Tibial nerve (tissue), 4 donors: ENCODE measurements around the gene RNF40.

Experiments used
- CTCF ChIP-seq, 5 experiments: fragments of 200-600 bp in 3 of 5; fragments of 450-650 bp in 2 of 5; sonication (generic) in 3 of 5; IDR thresholded peaks; one replicate each; pipeline ENCODE4 v1.5.1; 2016 to 2019; ENCODE audit warnings: antibody characterized with exemption in 5 of 5, mild to moderate bottlenecking in 3 of 5, moderate library complexity in 2 of 5
- EP300 ChIP-seq, 2 donors: sonication (generic); formaldehyde crosslinking; IDR thresholded peaks; one replicate each; pipeline ENCODE4 v1.6.1; 2017; ENCODE audit warnings: antibody characterized with exemption in 2 of 2, mild to moderate bottlenecking in 1 of 2

GRCh38 chr16:30786115-30786935 lies 24.2 kb downstream of the RNF40 start:
- TF ChIP-seq CTCF (IDR thresholded peaks at IDR 0.05) (no peak), EP300 (IDR thresholded peaks at IDR 0.05) (no peak)
